Dermis microvascular lymphatic vessel endothelial cell (primary cell): Measurements from ENCODE around the gene CPSF6. TPM values are rescaled to one million over a fixed set of nuclear protein-coding genes. Genes with fewer than 3 reads are reported as not detected.
"Not testable (repeated sequence)": the region's sequence is repeated elsewhere in the genome, so short reads cannot be mapped to it uniquely, and the experiment has no call there.

Experiments used
- DNase-seq, 2 donors: peaks; one replicate each; pipeline versions ENCODE4 v3.0.0 to v3.0.0-alpha.2; 2010; ENCODE audit warnings: low read depth in 2 of 2
- total RNA-seq: library from RNA; depleted of rRNA; stranded (reverse); fragments of >200 nt; gene quantifications from 2 replicates; pipeline ENCODE4 v1.2.1, GENCODE V29; 2014

Gene CPSF6
- total RNA-seq, 1 donor from 2014 or later, result 17.7 TPM

DNA sequence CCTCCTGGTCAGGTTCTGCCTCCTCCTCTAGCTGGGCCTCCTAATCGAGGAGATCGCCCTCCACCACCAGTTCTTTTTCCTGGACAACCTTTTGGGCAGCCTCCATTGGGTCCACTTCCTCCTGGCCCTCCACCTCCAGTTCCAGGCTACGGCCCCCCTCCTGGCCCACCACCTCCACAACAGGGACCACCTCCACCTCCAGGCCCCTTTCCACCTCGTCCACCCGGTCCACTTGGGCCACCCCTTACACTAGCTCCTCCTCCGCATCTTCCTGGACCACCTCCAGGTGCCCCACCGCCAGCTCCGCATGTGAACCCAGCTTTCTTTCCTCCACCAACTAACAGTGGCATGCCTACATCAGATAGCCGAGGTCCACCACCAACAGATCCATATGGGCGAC lies 19.3 kb downstream of the CPSF6 start:
- DNase-seq, result no peak

DNA sequence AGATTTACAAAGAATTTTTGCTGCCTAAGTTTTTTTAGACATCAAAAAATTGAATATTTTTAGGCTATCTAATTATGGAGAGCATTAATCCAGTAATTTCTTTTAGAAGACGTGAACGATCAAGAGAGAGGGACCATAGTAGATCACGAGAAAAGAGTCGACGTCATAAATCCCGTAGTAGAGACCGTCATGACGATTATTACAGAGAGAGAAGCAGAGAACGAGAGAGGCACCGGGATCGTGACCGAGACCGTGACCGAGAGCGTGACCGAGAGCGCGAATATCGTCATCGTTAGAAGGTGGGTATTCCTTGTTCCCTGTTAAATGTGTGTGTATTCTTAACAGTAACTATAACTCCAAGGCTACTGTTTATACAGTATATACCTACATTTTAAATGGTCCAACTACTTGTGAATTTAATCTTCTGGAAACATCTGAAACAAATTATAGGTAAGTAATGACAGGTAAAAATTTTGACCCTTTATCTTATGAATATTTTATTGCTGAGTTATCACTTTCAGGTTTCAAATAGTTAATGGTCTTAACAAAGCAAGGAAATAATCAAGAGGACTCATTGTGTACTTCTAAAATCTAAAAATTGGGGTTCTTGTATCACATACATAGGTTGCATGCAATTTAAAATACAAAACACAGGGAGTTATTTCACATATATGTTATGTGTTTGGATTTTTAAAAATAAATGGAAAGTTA lies 23.1 kb downstream of the CPSF6 start:
- DNase-seq, result no peak

DNA sequence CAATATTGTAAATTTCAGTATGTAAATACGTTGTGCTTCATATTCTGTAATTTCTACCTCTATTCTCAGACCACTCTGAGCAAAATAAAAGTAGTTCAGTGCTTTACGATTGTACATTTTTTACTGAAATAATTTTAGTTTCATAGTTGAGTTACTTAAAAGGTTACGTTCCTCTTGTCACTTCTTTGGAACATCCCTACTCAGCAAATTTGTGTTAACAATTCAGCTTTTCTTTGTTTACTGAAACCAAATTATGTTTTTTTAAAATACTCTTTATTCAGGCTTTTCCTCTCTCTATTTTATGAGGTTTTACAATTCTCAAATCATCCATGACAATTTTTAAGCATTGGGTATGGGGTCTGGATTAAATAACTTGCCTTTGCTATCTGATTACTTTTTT lies 25.8 kb downstream of the CPSF6 start:
- DNase-seq, result no peak

GRCh38 chr12:69265633-69266032 lies 26.3 kb downstream of the CPSF6 start:
- not testable (repeated sequence) for DNase-seq

GRCh38 chr12:69266036-69266635 lies 26.8 kb downstream of the CPSF6 start:
- peak in 1 of 2 donors; percentile 80 for DNase-seq

- no peak for DNase-seq
These were observed 30.4 kb downstream of the CPSF6 start for GRCh38 chr12:69269736-69270135.

- DNase-seq, result no peak
These were observed 33.1 kb downstream of the CPSF6 start for GRCh38 chr12:69272511-69272910.

- DNase-seq, result peak in 1 of 2 donors; percentile 51
These were observed 35.5 kb downstream of the CPSF6 start for GRCh38 chr12:69274861-69275260.

DNA sequence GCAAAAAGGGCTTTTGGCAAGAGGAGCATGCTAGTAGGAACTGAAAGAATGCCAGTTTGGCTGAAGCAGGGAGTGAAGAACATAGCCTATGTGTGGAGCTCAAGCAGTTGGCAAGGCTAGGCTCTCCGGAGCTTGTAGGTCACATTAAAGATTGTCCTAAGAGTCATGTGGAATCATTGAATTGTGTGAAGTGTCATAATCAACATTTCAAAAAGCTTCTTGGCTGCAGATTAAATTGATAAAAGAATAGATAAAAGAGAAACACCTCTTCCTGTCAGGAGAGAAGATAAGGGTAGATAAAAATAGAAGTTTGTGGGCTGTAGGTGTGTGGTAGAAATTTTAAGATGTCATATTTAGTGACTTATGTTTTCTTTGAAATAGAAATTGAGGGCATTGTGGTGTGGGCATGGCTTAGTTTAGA lies 36.1 kb downstream of the CPSF6 start:
- DNase-seq, result no peak

DNA sequence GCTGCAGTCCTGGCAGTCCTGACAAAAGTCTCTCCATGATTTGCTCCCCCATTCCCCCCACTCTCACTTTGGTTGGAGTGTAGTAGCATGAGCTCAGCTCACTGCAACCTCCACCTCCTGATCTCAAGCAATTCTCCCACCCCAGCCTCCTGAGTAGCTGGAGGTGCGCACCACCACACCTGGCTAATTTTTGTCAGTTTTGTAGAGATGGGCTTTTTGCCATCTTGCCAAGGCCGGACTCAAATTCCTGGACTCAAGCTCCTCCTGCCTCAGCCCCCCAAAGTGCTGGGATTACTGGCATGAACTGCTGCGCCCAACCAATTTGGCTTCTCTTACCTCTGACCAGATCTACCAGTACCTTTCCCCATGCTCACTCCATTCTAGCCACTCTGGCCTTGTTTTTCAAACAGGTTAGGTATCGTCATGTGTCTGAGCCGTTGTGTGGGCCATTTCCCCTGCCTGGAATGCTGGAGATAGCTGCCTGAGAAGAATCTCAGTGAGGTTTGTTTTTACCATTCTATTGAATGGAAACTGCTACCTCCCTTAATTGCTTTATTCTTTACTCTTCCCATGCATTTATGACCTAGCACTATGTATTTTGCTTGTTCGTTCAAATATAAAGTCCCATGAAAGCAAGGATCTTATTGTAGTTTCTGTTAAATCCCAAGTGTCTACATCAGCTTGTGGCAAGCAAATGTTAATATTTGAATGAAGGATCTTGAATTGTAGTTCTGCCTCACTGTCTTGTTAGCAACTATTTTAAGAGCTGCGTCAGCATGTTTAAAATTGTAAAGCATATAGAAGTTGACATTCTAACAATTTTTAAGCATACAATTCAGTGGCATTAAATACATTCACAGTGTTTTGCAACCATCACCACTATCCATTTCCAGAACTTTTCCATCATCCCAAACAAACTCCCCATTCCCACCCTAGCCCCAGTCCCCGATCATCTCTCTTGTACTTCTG lies 39.7 kb downstream of the CPSF6 start:
- DNase-seq, result no peak

- peak; percentile 30 to 74 for DNase-seq
These were observed 44.8 kb downstream of the CPSF6 start for GRCh38 chr12:69284131-69284530.

DNA sequence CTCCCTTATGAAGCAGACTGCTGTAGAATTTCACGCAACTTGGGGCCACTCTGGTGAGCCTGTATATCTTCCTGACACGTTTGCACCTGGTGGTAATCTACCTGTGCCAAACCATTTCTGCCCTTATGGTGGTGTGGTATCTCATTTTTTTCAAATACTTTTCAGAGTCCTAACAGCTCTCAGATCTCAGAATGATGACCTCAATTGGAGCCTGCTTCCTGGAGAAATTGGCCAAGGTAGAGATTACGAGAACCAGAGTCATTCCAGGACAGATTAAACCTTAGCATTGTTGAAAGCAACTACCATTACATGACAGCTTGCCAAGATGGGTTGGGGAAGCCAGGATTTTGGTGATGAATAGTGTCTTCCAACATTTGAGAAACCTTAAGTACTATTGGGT lies 48.2 kb downstream of the CPSF6 start:
- DNase-seq, result no peak

DNA sequence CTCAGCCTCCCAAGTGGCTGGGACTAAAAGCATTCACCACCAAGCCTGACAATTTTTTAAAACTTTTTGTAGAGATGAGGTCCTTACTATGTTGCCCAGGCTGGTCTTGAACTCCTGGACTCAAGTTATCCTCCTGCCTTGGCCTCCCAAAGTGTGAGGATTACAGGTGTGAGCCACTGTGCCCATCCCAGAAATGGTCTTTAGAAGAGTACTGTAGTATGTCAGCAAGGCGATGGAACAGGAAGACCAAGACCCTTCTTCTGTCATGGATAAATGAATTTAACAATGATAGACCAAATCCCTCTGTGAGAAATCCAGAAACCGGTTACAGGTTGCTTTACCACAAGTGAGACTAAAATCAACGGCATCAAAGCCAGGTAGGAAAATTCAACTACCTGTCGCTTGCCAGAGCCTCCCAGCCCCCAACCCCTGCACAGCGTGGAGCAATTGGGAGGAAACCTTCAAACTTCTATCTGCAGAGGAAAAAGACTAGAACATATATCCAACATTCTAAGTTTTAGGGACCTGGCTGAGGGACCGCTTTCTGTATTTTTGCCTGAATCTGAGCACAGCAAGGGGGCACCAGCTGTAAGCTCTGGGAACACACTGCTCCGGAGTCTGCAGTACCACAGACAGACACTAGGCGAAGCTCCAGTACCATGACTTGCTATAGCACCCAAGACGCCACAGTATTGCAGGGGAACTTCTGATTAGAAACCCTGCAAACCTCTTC lies 51.3 kb downstream of the CPSF6 start:
- peak; percentile 52 to 77 for DNase-seq

DNA sequence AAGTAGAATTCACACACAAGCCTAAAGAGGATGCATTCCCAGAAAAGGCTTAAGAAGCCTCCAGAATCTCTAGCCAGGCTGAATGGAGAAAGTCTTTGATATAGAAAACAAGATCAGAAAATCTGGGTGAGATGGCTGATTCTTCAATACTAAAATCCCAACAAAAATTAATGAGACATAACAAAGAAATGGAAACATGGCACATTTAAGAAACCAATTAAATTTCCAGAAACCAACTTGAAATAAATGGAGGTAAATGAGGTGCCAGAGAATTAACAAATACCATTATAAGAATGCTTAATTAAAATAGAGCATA lies 51.9 kb downstream of the CPSF6 start:
- no peak for DNase-seq

GRCh38 chr12:69298133-69298532 lies 58.8 kb downstream of the CPSF6 start:
- no peak for DNase-seq

GRCh38 chr12:69298947-69299346 lies 59.6 kb downstream of the CPSF6 start:
- DNase-seq, result no peak

DNA sequence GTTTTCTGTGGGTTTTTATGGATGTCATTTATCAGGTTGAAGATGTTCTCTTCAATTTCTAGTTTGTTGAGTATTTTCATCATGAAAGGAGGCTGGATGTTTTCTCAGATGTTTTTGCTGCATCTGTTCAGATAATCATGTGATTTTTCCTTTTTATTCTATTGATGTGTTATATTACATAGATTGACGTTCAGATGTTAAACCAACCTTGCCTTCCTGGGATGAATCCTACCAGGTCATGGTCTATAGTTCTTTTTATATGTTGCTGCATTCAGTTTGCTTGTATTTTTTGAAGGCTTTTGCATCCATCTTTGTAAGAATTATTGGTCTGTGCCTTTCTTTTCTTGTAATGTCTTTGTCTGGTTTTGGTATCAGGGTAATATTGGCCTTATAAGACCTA lies 64.9 kb downstream of the CPSF6 start:
- DNase-seq, result no peak

DNA sequence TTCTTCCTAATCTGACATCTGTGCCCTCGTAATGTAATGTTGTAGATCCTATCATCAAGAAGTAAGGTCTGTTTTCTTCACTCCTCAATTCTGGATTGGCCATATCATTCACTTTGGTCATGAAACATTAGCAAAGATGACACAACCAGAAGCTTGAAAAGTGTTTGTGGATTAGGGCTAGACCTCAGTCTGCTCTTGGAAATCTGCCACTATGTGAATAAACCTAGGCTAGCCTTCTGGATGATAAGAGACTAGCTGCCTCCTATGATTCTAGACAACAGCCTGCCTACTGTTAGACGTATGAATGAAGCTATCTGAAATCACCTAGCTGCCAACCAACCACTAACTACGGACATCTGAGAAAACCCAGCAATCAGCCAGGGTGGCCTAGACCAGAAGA lies 70.1 kb downstream of the CPSF6 start:
- DNase-seq, result no peak

GRCh38 chr12:69313209-69313608 lies 73.8 kb downstream of the CPSF6 start:
- no peak for DNase-seq

GRCh38 chr12:69316784-69317183 lies 77.4 kb downstream of the CPSF6 start:
- not testable (repeated sequence) for DNase-seq

DNA sequence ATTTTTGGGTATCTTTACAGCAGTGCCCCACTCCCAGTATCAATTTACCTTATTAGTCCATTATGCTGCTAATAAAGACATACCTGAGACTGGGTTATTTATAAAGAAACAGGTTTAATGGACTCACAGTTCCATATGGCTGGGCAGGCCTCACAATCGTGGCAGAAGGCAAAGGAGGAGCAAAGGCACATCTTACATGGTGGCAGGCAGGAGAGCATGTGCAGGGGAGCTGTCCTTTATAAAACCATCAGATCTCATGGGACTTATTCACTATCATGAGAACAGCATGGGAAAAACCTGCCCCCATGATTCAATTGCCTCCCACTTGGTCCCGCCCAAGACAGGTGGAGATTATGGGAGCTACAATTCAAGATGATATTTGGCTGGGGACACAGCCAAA lies 77.9 kb downstream of the CPSF6 start:
- not testable (repeated sequence) for DNase-seq

DNA sequence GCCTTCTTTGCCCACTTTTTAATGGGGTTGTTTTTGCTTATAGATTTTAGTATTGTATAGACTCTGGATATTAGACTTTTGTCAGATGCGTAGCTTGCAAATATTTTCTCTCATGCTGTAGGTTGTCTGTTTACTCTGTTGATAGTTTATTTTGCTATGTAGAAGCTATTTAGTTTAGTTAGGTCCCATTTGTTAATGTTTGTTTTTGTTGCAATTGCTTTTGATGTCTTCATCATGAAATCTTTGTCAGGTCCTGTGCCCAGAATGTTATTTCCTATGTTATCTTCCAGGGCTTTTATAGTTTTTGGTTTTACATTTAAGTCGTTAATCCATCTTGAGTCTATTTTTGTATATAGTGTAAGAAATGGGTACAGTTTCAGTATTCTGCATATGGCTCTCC lies 78.9 kb downstream of the CPSF6 start:
- no peak for DNase-seq
